Glutamatergic neuron (in vitro differentiated cells): ENCODE data around the gene IGFBP6. TPM values are rescaled to one million over a fixed set of nuclear protein-coding genes. Genes with fewer than 3 reads are reported as not detected.

ENCODE experiments used
- DNase-seq: peaks from one replicate; pipeline ENCODE4 v3.0.0; 2022
- H3K27ac Mint-ChIP-seq: one replicate; pipeline ENCODE4 v1.8.0; 2020; ENCODE audit warnings: mild to moderate bottlenecking, mixed read lengths, inconsistent platforms; ENCODE audit not compliant: unreplicated experiment
- H3K27me3 Mint-ChIP-seq: one replicate; pipeline ENCODE4 v1.8.0; 2020; ENCODE audit warnings: mild to moderate bottlenecking, moderate library complexity, mixed read lengths, inconsistent platforms; ENCODE audit not compliant: unreplicated experiment
- H3K36me3 Mint-ChIP-seq: one replicate; pipeline ENCODE4 v1.8.0; 2020; ENCODE audit warnings: mild to moderate bottlenecking, mixed read lengths, inconsistent platforms; ENCODE audit not compliant: unreplicated experiment
- H3K4me1 Mint-ChIP-seq: one replicate; pipeline ENCODE4 v1.8.0; 2020; ENCODE audit warnings: mild to moderate bottlenecking, low read depth, mixed read lengths, inconsistent platforms; ENCODE audit not compliant: unreplicated experiment
- H3K4me3 Mint-ChIP-seq: one replicate; pipeline ENCODE4 v1.8.0; 2020; ENCODE audit warnings: mild to moderate bottlenecking, mixed read lengths, inconsistent platforms; ENCODE audit not compliant: unreplicated experiment
- H3K9me3 Mint-ChIP-seq: one replicate; pipeline ENCODE4 v1.8.0; 2020; ENCODE audit warnings: mild to moderate bottlenecking, moderate library complexity, mixed read lengths, inconsistent platforms; ENCODE audit not compliant: unreplicated experiment
- total RNA-seq: library from RNA; stranded (reverse); fragmentation: NEBNext Ultra II Directional; extraction: Animal tissue kit (Norgen Biotek cat#: 25700); gene quantifications from one replicate; pipeline ENCODE4 v1.2.1, GENCODE V29; 2021; ENCODE audit not compliant: unreplicated experiment
- TF ChIP-seq, protein P1 (sequence below): fragments of 200-600 bp; sonication (generic); IDR thresholded peaks from one replicate; pipeline ENCODE4 v1.5.0; 2021; ENCODE audit not compliant: partially characterized antibody, unreplicated experiment

IGFBP6 gene
- total RNA-seq, 1 donor from 2014 or later, result not detected

DNA sequence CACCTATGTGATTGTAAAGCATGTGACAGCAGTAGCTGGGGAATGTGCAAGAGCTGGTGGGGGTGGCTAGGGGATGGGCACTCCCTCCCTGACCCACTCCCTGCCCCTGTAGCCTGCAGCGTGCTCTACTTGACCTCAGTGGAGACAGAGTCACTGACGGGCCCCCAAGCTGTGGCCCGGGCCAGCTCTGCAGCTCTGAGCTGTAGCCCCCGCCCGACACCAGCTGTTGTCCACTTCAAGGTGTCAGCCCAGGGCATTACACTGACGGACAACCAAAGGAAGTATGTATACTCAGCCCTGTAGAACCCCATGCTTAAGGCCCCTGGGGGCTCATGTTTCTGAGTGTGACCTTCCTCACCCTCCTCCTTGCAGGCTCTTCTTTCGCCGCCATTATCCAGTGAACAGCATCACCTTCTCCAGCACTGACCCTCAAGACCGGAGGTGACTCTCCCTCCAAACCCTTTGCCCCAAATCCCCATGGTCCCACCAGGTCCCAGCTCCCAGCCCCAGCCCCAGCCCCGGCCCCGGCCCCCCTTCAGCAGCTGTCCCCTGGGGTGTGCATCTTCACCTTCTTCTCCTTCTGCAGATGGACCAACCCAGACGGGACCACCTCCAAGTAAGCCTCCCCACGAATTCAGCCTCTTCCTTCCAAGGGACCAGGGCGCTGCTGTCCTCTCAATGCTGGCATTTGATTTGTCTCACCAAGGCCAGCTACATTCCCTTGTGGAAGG, 34.3 kb upstream of the IGFBP6 start:
- Mint-ChIP-seq H3K9me3 (no peaks in the 10 kb centered on the region), H3K4me1 (peaks cover 2% of the 10 kb centered on the region), H3K4me3 (no peak overlapping the region), H3K27ac (no peak overlapping the region), H3K36me3 (no peaks in the 10 kb centered on the region), H3K27me3 (peaks cover 2% of the 10 kb centered on the region)
- TF ChIP-seq, protein P1, sequence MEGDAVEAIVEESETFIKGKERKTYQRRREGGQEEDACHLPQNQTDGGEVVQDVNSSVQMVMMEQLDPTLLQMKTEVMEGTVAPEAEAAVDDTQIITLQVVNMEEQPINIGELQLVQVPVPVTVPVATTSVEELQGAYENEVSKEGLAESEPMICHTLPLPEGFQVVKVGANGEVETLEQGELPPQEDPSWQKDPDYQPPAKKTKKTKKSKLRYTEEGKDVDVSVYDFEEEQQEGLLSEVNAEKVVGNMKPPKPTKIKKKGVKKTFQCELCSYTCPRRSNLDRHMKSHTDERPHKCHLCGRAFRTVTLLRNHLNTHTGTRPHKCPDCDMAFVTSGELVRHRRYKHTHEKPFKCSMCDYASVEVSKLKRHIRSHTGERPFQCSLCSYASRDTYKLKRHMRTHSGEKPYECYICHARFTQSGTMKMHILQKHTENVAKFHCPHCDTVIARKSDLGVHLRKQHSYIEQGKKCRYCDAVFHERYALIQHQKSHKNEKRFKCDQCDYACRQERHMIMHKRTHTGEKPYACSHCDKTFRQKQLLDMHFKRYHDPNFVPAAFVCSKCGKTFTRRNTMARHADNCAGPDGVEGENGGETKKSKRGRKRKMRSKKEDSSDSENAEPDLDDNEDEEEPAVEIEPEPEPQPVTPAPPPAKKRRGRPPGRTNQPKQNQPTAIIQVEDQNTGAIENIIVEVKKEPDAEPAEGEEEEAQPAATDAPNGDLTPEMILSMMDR, result no peak
- DNase-seq, result no peak

DNA sequence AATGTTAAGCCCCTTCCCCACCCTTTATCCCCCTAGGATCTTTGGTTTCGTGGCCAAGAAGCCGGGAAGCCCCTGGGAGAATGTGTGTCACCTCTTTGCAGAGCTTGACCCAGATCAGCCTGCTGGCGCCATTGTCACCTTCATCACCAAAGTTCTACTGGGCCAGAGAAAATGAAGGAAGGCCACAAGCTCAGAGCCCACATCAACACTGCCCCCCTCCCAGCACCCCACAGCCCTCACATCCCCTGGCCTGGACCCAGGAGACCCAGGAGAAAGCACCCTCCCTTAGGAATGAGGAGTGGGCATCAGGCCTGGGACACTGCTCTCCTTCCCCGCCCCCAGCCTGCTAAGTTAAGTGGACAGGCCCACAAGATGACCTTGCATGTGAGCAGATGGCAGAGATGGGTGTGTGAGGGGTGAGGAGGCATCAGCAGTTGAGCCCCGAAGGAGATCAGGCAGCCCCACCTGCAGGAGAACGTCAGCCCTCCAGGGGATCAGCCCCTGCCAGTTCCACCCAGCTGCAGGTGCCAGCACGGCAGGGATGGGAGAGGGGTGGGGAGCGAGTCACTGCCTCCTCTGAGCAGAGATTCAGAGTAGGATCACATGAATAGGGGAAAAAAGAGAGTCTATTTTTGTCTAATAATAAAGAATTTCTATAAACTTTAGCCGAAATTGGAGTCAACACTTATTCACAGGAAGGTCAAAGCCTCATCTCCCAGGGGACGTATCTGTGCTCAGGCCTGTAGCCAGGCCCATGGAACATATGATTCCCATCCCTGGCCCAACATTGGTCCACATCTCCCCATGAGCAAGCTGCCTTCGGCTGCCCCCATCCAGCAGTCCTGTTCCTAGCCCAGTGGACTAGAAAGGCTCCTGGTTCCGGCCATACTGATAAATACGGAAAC, 33.5 kb upstream of the IGFBP6 start:
- no peaks in the 10 kb centered on the region for H3K36me3 Mint-ChIP-seq
- TF ChIP-seq, protein P1, result no peak
- H3K27me3 Mint-ChIP-seq, result peaks cover 2% of the 10 kb centered on the region
- H3K27ac Mint-ChIP-seq, result no peak overlapping the region
- H3K4me1 Mint-ChIP-seq, result peaks cover 2% of the 10 kb centered on the region
- no peaks in the 10 kb centered on the region for H3K9me3 Mint-ChIP-seq
- DNase-seq, result no peak
- H3K4me3 Mint-ChIP-seq, result no peak overlapping the region

DNA sequence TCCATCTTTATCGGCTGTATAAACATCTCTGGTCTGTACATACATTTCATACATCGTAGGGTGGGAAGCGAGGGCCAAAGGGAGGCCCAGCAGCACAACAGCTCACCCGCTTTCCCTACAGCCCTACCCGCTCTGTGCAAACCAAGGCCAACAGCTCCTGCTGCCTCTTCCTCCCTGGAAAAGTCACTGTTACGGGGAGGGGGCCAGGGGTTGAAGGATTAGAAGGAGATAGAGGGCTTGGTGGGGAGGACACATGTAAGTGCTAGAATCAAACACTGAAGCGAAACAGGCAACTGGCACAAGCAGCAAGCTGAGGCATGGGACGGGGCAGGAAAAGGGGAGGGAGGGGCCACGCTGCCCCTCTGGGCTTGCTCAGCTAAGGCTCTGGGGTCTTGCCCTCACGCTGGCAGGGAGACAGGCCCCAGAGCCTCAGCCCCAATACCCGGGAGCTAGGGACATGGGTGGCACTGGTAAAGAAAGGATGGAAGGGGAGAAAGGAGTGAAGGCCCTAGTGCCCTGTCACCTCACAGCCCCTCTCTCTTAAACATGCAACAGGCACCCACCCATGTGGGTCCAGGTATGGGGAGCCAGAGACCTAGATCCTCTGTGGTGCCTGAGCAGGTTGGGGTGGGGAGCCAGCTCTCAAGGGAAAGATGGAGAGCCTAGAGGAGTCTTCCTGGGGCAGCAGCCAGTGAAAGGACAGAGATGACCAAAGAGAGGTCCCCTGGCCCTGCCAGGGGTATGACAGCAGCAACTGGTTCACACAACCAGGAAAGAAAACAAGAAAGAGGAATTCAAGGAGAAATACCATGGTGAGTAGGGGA, 32.6 kb upstream of the IGFBP6 start:
- H3K4me1 Mint-ChIP-seq, result peaks cover 2% of the 10 kb centered on the region
- H3K27me3 Mint-ChIP-seq, result peaks cover 2% of the 10 kb centered on the region
- no peak overlapping the region for H3K27ac Mint-ChIP-seq
- no peak overlapping the region for H3K4me3 Mint-ChIP-seq
- H3K36me3 Mint-ChIP-seq, result no peaks in the 10 kb centered on the region
- H3K9me3 Mint-ChIP-seq, result no peaks in the 10 kb centered on the region
- TF ChIP-seq, protein P1, result no peak
- DNase-seq, result no peak

DNA sequence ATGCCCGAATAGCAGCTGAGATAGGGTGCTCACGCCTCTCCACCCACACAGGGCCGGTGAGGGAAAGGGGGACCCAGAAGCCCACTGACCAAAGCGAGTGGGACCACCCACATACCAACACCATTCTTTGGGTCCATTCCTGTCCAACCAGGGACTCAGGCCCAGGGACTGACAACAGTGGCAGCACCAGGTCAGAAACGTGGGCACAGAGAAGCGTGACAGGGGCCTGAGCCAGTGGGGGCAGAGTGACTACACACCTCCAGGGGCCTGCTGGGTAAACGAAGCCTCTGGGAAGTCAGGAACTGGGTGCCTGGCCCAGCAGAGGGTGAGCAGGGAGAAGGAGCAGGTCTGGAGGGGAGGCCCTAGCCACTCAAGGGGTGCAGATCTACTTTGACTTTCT, 32.0 kb upstream of the IGFBP6 start:
- peaks cover 2% of the 10 kb centered on the region for H3K27me3 Mint-ChIP-seq
- H3K27ac Mint-ChIP-seq, result no peak overlapping the region
- H3K9me3 Mint-ChIP-seq, result no peaks in the 10 kb centered on the region
- TF ChIP-seq, protein P1, result no peak
- peaks cover 2% of the 10 kb centered on the region for H3K4me1 Mint-ChIP-seq
- H3K36me3 Mint-ChIP-seq, result peaks cover under 1% of the 10 kb centered on the region
- no peak for DNase-seq
- no peak overlapping the region for H3K4me3 Mint-ChIP-seq
